ENCODE data around the gene KRT3.

The KRT3 gene

DNA sequence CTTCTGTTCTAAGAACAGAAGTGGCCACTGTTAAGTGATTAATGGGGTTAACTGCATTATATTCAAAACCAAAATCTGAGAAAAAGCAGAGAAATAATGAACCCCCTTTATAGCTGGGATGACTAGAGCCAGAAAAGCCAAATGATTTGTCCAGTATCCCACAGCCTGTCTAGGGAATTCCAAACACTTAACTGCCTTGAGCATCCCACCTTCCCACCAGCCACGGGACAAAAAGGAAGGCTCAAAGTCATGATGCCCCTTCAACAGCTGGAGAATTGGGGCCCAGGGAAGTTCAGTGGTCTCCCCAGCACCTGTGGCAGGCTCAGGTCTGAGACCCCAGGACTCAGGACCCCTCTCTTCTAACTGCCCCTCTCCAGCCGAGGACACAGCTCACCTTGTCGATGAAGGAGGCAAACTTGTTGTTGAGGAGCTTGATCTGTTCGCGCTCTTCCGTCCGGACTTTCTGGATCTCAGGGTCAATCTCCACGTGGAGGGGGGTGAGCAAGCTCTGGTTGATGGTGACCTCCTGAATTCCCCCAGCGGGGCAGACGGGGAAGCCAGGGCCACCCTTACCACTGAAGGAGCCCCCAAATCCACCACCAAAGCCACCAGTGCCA lies 17.4 kb upstream of the KRT3 start:
- no peak for DNase-seq

DNA sequence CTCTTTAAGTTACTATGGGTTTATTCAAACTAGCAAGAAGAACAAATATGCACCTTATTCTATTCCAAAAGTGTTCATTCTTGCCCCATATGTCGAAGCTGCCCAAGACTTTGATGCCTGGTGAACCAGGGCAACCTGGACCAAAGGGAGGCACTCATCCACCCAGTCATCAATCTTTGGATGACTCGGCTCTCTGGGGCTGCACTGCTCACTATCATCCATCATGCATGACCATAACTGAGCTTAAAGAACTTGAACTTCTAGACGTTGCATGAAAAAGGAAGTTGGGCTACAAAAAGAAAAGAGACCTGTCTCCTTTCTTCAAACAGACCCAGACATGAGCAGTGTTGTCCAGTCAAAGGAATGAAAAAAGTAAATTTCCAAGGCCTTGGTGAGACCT lies 16.8 kb upstream of the KRT3 start:
- no peak for DNase-seq

DNA sequence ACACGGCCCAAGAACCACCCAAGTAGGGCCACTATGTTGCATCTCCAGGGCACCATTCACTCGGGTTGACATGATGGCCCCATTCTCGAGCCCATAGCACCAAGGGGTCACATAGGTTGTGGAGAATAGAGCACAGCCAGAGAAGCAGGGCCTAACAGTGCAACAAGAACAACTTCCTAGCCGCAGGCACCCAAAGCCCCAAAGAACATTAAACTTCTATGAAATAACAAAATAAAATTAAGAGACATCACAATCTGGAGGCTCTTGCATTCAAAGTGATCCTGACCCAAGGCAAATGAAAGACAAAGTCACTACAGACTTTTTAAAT lies 16.1 kb upstream of the KRT3 start:
- DNase-seq: no peak

DNA sequence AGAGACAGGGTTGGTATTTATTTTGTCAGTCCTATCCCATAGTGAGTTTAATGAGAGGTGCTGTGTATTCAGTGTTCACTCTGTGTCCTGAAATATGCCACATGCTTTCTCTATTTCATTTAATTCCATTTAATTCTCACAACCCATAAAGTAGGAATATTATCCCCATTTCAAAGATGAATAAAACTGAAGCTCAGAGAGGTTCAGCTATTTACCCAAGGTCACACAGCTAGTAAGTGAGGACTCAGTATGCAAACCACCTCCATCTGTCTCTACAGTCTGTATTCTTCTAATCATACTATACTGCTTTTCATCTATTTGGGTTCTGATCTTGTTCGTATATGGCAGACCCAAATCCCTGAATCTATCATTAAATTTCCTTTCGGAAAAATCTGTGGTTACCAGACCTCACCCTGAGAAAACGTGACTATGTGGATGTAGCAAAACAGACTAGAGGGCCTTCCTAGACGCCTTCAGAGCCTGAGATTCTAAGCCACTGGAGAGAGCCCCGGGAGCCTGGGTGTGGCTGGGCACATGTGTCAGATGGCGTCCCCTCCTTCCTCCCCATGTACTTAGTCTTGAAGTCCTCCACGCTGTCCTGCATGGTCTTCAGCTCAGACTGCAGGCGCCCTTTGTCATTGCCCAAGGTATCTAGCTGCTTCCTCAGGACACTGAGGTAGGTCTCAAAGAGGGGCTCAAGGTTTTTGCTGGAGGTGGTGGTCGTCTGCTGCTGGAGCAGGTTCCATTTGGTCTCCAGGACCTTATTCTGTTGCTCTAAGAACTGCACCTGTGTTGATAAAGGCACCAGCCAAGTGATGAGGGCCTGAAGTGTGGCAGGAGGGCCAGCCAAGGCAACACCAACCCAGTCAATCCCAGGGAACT lies 15.5 kb upstream of the KRT3 start:
- DNase-seq: no peak

DNA sequence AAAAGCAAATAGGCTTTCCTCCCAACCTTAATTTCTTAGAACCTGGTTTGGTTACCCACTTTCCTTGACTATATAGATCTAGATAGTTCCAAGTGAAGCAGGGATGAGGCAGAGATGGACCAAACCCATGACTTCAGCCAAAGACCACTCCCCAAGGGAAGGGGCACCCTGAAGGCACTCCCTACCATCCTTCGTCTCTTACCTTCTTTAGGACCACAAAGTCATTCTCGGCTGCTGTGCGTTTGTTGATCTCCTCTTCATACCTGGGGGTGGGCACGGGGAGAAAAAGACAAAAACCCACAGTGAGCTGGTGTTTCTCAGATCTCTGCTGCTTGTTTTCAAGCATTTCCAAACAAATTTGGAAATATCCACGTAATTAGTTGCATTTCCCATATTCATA lies 14.6 kb upstream of the KRT3 start:
- no peak for DNase-seq

DNA sequence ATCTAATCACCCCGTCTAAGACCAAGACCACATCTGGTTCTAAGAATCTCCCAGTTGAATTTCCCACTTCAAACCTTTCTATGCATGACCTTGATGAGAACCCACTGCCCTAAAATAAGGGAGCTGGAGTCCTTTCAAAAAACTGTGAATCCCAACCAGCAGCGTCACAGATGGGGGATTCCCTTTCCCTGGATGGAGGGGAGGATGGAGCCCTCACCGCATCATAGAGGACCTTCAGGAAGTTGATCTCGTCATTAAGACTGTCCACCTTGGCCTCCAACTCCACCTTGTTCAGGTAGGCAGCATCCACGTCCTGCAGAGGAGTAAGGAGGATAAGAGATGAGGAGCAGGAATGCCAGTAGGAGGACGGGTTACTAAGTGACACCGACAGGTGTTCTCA lies 13.2 kb upstream of the KRT3 start:
- no peak for DNase-seq

DNA sequence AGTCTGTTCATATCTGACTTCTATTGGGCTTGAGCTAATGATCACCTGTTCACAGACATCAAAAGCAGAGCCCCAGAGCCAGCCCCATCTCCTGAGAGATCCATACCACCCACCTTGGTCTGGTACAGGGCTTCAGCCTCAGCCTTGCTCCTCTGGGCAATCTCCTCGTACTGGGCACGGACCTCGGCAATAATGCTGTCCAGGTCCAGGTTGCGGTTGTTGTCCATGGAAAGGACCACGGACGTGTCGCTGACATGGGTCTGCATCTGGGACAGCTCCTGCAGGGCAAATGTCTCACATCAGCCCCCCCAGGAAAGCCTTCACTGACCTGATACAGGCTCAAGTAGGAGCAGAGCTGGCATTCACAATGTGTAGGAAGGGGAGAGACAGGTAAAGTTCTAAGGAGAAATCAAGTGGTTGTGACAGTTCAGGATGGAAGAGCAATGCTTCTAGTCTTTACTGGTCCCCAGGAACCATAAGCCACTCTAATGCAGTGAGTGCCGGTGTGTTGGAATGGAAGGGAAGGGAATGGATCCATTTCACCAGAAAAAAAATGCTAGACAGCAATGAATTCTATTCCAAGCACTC lies 12.8 kb upstream of the KRT3 start:
- DNase-seq: no peak

DNA sequence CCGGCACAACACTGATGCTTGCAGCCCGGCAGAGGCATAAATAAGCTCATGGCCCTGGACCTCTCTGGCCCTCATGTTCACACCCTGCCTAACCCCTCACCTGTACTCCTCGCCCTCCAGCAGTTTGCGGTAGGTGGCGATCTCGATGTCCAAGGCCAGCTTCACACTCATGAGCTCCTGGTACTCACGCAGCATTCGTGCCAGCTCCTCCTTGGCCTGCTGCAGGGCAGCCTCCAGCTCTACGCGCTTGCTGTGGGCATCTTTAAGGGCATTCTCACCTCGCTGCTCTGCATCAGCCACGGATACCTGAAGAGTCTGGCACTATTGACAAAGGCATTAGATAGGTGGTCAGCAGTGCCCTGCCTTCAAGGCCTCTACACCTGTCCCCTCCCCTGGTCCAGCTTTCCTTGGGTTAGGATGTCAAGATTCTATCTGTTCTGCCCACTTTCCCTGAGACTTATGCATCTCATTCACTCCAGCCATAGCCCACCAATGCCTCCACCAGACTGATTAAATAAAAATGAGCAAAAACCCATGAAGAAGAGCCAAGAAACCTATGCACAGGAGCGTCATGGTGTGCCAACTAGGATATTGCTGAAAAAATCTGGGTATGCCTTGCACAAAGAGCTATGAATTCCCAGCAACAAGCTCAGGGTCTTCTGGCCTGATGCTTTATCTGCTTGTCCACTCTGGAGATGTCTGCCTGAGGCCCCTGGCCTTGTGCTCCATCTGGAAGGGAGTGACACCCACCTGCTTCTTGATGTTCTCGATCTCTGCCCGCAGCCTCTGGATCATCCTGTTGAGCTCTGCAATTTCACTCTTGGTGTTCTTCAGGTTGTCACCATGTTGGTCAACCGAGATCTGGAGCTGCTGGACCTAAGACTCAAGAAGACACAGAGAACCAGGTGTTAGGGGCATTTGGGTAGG lies 11.9 kb upstream of the KRT3 start:
- no peak for DNase-seq

DNA sequence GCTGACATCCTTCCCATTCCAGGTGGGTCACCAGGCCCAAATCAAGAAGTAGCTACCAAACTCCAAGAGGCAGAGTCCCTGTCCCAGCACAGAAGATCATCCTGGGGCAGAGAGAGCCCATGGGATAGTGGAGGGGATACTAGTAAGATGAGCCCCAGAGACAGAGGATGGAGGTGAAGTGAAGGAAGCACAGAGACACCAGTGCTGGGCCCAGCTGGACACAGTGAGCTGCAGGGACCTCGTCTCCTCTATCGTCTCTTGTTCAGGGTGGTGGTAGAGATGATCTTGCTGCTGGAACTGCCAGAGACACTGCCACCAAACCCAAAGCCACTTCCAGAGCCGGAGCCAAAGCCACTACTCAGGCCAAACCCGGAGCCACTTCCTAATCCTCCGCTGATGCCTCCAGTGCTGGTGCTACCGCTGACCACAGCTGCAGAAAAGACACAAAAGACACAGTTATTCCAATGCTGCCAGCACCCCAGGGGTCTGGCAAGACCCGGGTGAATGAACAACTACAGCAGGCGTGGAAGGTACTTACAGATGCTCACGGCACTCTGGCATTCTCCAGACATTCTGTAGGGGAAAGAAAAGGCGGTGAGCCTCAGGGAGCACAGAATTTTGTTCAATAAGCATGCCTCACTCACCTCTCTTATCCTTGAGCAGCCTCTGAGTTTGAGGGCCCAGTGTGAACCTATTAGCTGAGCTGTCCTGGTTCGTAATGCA lies 11.1 kb upstream of the KRT3 start:
- no peak for DNase-seq

DNA sequence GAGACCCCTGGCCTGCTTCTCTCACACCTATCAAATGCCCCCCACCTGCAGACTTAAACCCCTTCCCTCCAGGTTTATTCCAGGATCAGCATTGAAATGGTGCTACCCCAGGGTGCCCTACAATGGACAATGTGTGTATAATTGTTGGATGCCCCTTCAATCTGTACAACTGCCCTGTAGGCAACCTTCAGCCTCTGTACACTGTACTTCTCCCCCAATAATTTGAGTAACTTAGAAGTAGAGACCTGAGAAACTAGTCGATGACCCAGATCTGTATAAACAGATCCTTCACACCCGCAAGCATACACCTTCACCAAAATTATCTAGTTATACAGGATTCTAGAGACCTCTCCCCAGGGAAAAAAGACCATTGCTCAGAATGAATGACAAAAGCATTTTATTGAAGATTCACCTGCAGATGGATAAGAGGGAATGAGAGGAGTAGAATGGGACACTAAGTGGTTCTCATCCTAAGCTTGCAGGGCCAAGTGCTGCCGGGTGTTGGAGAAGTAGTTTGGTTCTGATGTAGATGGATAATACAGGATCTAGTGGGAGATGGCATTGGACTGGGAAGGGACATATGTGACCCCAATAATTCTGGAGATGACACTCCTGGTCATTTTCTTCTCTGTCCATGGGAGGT lies 10.4 kb upstream of the KRT3 start:
- no peak for DNase-seq

DNA sequence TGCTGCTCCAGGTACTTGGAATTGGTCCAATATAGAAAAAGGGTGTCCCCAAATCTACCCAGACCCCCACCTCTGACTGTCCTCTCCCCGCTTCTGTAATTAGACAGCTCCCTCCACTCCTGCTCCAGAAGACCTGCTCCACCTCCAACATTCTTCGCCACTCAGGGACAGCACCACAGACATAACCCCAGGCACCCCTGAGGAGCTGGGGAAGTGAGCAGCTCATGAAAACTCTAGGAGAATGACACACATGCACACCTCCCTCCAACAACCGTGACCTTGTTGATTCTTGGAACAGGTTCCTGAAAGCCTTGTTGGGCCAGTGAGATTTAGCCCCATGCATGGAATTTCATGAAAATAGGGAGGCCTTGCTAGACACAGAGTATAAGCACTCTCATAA lies 9.8 kb upstream of the KRT3 start:
- DNase-seq: no peak

DNA sequence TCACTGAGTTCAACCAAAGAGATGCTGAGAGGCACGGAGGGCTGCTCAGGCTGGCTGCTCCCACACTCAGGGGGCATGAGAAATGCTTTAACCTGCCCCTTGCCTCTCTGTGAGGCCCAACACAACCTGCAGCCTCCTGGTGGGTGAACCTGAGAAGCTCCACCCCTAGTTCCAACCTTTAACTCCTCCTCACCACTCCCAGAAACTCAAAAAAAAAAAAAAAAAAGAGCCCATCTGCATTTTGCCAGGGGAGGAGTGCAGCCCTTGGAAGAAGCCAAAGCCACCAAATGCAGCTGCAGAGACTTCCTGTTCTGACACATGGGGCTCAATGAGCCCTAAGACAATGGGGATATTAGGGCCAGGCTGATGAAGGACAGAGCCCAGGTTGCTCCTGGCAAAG lies 9.1 kb upstream of the KRT3 start:
- DNase-seq: no peak

DNA sequence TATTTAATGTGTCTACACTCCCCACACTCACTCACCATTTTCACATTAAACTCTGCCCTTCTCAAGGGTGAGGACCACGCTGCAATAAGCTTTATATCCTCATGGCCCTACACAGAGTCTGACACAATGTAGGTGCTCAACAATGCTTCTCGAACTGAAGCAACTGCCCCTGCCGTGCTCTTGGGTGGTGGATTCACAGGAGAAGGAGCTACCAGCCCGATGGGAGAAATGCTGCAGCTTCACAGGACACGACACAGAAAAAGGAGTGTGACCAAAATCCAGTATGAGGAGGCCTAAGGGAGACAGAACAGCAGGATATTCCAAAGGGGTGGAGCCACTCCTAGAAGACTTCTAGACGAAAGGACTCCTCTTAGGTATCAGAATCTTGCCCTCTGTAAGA lies 6.5 kb upstream of the KRT3 start:
- no peak for DNase-seq

DNA sequence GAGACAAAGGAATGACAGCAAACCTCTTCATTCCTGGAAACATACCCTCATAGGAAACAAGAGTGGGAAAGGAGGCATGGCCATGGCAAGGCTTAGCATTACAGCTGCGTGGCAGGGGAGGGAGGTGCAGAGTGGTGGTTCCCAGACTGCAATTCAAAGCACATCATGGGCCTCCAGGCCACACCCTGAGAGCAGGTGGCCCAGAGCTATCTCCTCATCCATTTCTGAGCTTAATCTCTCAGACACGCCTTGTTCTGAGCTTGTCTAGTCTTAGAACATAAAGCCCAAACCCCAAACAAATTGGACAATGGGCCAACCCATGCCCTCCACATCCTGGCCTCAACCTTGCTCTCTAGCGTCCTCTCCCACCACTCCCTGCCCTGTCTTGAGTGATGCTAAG lies 5.9 kb upstream of the KRT3 start:
- no peak for DNase-seq

DNA sequence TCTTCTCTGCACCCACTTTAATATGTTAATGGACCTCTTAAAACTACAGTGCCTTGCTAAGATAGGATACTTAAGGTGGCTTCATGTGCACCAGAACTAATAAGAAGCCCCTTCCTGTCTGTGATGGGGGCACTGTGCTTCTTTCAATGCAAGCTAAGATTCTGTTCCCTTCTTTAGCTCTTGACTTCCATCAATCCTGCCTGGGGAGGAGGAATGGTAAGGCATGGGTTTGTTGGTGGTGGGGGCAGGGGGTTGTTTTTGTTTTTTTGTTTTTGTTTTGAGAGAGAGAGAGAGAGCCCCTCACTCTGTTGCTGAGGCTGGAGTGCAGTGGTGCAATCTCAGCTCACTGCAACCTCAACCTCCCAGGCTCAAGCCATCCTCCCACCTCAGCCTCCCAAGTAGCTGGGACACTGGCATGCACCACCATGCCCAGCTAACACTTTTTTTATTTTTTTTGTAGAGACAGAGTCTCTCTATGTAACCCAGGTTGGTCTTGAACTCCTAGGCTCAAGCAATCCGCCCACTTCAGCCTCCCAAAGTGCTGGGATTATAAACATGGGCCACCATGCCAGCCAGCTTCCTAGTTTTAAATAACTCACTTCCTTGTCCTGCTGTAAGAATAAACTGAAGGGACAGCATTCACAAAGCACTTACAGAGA lies 4.5 kb upstream of the KRT3 start:
- no peak for DNase-seq

DNA sequence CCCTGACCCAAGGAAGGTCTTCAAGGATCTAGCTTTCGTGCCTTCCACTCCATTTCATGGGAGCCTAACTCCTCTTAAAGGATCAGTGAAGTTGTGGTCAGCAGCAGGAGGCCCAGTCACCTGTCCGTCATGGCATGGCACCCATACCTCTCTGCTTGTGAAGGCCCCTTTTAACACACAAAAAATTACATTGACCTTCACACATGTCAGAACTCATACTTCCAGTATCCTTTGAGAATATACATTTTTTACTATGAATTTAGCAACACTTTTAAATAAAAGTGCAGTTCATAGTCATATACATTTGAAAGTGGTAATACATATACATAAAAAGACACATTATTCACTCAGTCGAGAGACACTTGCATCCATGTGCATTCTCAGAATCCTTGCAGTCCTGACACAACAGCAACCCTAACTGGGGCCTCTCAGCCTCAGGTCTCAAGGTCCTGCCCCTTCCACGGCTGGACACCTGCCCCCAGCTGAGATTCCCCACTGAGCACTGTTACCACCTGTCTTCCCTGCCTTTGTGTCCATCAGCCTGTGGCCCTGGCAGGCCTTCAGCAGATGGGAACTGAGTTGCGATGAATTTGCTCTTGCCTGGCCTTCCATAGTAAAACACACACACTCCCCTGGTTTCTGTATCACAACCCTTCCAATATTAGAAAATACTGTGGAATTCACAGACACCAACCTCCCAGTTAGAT lies 3.7 kb upstream of the KRT3 start:
- DNase-seq: no peak

DNA sequence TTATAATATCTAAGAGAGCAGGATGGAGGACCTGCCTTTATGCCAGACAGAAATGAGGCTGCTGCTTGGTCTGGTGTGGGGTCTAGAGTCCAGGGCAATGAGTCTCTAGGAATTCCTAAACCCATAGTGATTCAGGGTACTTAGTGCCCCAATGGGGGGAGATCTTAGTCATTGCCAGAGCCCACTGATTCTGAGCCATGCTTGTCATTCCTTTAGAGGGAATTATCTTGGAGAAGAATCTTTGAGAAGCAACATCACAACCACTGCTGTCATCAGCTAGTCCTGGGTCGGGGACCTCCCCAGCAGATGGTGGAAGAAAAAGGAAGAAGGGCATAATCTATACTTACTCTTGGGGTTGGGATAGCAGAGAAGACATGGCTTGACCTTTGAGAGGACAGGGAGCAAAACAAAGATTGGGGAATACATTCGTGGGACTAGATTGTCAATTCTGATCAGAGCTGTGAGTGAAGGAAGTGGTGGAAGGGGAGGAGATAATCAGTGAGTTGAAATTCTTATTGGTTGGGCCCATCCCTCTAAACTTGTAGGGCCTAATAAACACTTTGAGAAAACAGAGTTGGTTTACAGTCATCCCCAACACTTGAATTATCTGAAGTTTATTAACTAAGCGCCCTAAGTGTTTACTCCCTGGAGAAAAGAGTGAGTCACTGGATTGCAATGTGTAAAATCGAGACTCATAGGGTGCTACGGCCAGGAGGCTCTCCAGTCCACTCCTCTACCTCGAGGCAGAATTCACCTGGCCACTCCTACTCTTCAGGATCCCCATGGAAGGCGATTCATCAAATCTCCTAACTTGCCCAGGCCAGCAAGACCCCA lies 3.0 kb upstream of the KRT3 start:
- DNase-seq: no peak

DNA sequence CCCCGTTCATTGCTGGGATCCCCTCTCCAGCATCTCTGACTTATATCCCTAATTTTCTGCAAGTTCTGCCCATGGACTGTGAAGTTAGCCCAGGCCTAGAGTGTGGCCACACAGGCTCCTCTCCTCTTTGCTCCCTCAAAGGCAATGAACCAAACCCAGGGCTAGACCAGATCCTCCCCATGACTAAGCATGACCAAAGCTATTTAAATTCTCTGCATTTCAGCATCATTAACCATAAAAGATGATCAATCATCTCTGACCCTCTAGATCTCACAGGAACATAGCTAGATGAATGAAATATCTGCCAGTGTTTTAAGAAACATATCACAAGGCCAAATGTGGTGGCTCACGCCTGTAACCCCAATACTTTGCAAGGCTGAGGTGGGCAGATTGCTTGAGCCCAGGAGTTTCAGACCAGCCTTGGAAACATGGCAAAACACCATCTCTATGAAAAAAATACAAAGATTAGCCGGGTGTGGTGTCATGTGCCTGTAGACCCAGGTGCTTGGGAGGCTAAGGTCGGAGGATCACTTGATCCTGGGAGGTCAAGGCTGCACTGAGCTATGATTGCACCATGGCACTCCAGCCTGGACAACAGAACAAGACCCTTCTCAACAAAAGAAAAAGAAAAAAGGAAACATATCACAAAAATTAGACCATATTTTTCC lies 2.2 kb upstream of the KRT3 start:
- DNase-seq: no peak

DNA sequence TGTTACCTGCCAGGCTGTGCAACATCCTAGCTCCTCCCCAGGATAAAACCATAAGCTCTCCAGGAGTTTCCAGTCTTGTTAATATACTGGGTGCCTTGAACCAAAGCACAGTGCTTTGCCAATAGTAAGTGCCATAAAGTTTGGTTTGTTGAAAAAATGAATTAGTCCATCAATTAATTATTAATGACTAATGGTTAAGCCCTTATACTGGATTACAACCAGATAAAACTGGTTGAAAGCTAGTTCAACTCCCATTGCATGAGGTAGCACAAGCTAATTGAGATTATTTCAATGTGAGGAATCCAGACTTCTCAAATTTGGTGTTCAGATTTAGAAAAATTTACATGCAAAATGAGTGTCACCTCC lies 1.6 kb upstream of the KRT3 start:
- DNase-seq: no peak
